ENCODE data around the gene CENPO. TPM values are rescaled to one million over a fixed set of nuclear protein-coding genes. Genes with fewer than 3 reads are reported as not detected.

CENPO gene
- total RNA-seq, 1 donor from 2014 or later, result 17.5 TPM

GRCh38 chr2:24861500-24861899 is 68.3 kb downstream of the CENPO start:
- Histone ChIP-seq H3K27me3 (ENCODE audit: insufficient read depth, low read length) (no peaks in the 10 kb centered on the region), H3K4me1 (ENCODE audit: insufficient read depth, low read length) (no peaks in the 10 kb centered on the region), H3K4me3 (ENCODE audit: insufficient read depth, low read depth, low read length) (no peak overlapping the region), H4K20me1 (ENCODE audit: insufficient read depth, low read length) (no peaks in the 10 kb centered on the region), H2AFZ (ENCODE audit: low read depth, low read length) (no peak overlapping the region), H3K36me3 (ENCODE audit: insufficient read depth, low read length) (no peaks in the 10 kb centered on the region), H3K9me3 (ENCODE audit: insufficient read depth, low read depth, low read length) (no peaks in the 10 kb centered on the region), H3K79me2 (ENCODE audit: insufficient read depth, low read length) (no peaks in the 10 kb centered on the region), H3K9ac (ENCODE audit: low read length) (no peak overlapping the region), H3K27ac (ENCODE audit: low read depth, low read length) (no peak overlapping the region), H3K4me2 (ENCODE audit: low read length) (no peak overlapping the region)
- TF ChIP-seq EZH2 (IDR thresholded peaks at IDR 0.05; ENCODE audit: insufficient read depth, low read length), result no peak
- TF ChIP-seq CTCF (IDR thresholded peaks at IDR 0.05; ENCODE audit: insufficient read depth, low read depth, low read length), result no peak
- peaks cover 5% of the 10 kb centered on the region for H3K4me1 Mint-ChIP-seq (ENCODE audit: low read depth, unreplicated experiment)
- no peak for DNase-seq (ENCODE audit: low read depth)
- no peaks in the 10 kb centered on the region for H3K27me3 Mint-ChIP-seq (ENCODE audit: low read depth, unreplicated experiment)
- FAIRE-seq, result no peak
- no peak overlapping the region for H3K4me3 Mint-ChIP-seq (ENCODE audit: unreplicated experiment)
- H3K36me3 Mint-ChIP-seq (ENCODE audit: low read depth, unreplicated experiment), result peaks cover 2% of the 10 kb centered on the region
- H3K27ac Mint-ChIP-seq (ENCODE audit: unreplicated experiment), result no peak overlapping the region
- no peaks in the 10 kb centered on the region for H3K9me3 Mint-ChIP-seq (ENCODE audit: unreplicated experiment)

GRCh38 chr2:24863641-24864040 is 70.4 kb downstream of the CENPO start:
- TF ChIP-seq EZH2 (IDR thresholded peaks at IDR 0.05; ENCODE audit: insufficient read depth, low read length), result no peak
- TF ChIP-seq CTCF (IDR thresholded peaks at IDR 0.05; ENCODE audit: insufficient read depth, low read depth, low read length), result no peak
- Mint-ChIP-seq H3K4me1 (ENCODE audit: low read depth, unreplicated experiment) (no peaks in the 10 kb centered on the region), H3K9me3 (ENCODE audit: unreplicated experiment) (no peaks in the 10 kb centered on the region), H3K36me3 (ENCODE audit: low read depth, unreplicated experiment) (peaks cover 3% of the 10 kb centered on the region), H3K4me3 (ENCODE audit: unreplicated experiment) (no peak overlapping the region), H3K27me3 (ENCODE audit: low read depth, unreplicated experiment) (no peaks in the 10 kb centered on the region), H3K27ac (ENCODE audit: unreplicated experiment) (peak overlapping the region; percentile 53)
- H3K4me3 ChIP-seq (ENCODE audit: insufficient read depth, low read depth, low read length), result no peak overlapping the region
- no peaks in the 10 kb centered on the region for H3K27me3 ChIP-seq (ENCODE audit: insufficient read depth, low read length)
- no peaks in the 10 kb centered on the region for H3K79me2 ChIP-seq (ENCODE audit: insufficient read depth, low read length)
- no peak overlapping the region for H3K27ac ChIP-seq (ENCODE audit: low read depth, low read length)
- no peak overlapping the region for H3K4me2 ChIP-seq (ENCODE audit: low read length)
- H3K4me1 ChIP-seq (ENCODE audit: insufficient read depth, low read length), result no peaks in the 10 kb centered on the region
- no peak overlapping the region for H2AFZ ChIP-seq (ENCODE audit: low read depth, low read length)
- H3K9ac ChIP-seq (ENCODE audit: low read length), result no peak overlapping the region
- no peaks in the 10 kb centered on the region for H3K9me3 ChIP-seq (ENCODE audit: insufficient read depth, low read depth, low read length)
- DNase-seq (ENCODE audit: low read depth) (peak; percentile 39), FAIRE-seq (no peak)
- no peaks in the 10 kb centered on the region for H4K20me1 ChIP-seq (ENCODE audit: insufficient read depth, low read length)
- no peaks in the 10 kb centered on the region for H3K36me3 ChIP-seq (ENCODE audit: insufficient read depth, low read length)

- Histone ChIP-seq H3K4me2 (ENCODE audit: low read length) (no peak overlapping the region), H3K4me1 (ENCODE audit: insufficient read depth, low read length) (no peaks in the 10 kb centered on the region), H3K36me3 (ENCODE audit: insufficient read depth, low read length) (no peaks in the 10 kb centered on the region), H3K4me3 (ENCODE audit: insufficient read depth, low read depth, low read length) (no peak overlapping the region), H4K20me1 (ENCODE audit: insufficient read depth, low read length) (peaks cover 4% of the 10 kb centered on the region), H3K27ac (ENCODE audit: low read depth, low read length) (no peak overlapping the region), H2AFZ (ENCODE audit: low read depth, low read length) (no peak overlapping the region), H3K9me3 (ENCODE audit: insufficient read depth, low read depth, low read length) (no peaks in the 10 kb centered on the region), H3K27me3 (ENCODE audit: insufficient read depth, low read length) (no peaks in the 10 kb centered on the region), H3K9ac (ENCODE audit: low read length) (no peak overlapping the region), H3K79me2 (ENCODE audit: insufficient read depth, low read length) (no peaks in the 10 kb centered on the region)
- TF ChIP-seq CTCF (IDR thresholded peaks at IDR 0.05; ENCODE audit: insufficient read depth, low read depth, low read length) (no peak), EZH2 (IDR thresholded peaks at IDR 0.05; ENCODE audit: insufficient read depth, low read length) (no peak)
- Mint-ChIP-seq H3K4me3 (ENCODE audit: unreplicated experiment) (no peak overlapping the region), H3K9me3 (ENCODE audit: unreplicated experiment) (no peaks in the 10 kb centered on the region), H3K36me3 (ENCODE audit: low read depth, unreplicated experiment) (peaks cover 2% of the 10 kb centered on the region), H3K27ac (ENCODE audit: unreplicated experiment) (no peak overlapping the region), H3K27me3 (ENCODE audit: low read depth, unreplicated experiment) (no peaks in the 10 kb centered on the region), H3K4me1 (ENCODE audit: low read depth, unreplicated experiment) (peaks cover 6% of the 10 kb centered on the region)
- FAIRE-seq (no peak), DNase-seq (ENCODE audit: low read depth) (no peak)
Measured at GRCh38 chr2:24866946-24867345, 73.7 kb downstream of the CENPO start.
